HG02623 (cell line): Measurements from ENCODE around the gene CCDC158.
"Not testable (repeated sequence)": the region's sequence is repeated elsewhere in the genome, so short reads cannot be mapped to it uniquely, and the experiment has no call there.

ENCODE experiments used
- ATAC-seq: cut with Tn5 transposase; IDR thresholded peaks from one replicate; pipeline ENCODE4 v1.9.1; 2021; ENCODE audit warnings: moderate library complexity; ENCODE audit not compliant: unreplicated experiment

Gene CCDC158

DNA sequence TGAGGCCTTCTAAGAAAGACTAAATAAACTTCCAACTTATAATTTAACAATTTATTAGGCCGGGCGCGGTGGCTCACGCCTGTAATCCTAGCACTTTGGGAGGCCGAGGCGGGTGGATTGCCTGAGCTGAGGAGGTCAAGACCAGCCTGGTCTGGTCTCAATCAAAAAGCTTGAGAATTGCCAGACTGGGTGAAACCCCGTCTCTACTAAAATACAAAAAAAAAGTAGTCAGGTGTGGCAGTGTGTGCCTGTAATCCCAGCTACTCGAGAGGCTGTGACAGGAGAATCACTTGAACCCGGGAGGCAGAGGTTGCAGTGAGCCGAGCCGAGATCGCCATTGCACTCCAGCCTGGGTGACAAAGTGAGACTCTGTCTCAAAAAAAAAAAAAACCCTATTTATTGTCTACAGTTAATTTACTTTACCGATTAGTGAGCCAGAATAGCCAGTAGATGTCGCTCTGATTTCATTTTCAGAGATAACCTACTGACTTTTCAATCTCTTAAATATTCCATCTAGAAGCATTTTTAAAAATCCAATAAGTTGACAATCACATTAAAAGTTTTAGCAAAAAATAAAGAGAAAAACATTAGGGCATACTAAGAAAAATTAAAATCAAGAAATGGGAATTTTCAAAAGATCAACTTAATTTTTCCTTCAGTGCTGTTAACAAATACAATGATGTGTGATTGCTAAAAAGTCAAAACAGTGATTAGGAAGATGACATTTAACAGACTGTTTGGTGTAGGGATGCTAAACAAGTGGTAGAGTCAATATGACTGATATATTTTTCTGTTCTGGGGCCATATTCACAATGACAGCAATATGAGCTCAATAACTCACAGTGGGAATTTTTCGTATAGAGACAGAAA, 9.8 kb upstream of the CCDC158 start:
- no peak for ATAC-seq

DNA sequence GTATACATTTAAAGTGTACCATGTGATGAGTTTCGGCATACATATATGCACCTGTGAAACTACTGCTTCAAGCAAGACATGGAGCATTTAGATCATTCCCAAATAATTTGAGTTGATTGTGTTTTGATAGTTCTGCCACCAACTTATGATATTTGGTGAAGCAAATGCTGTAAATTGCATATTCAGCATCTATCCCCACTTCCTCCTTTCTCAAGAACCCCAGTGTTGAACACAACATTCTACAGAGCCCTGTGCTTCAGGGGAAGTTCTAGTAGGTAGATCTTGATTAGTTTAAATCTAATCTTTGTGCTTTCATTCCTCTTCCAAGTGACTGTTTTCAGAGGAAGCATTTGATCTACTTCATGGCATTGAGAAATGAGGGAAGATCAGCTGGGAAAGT, 8.7 kb upstream of the CCDC158 start:
- no peak for ATAC-seq

DNA sequence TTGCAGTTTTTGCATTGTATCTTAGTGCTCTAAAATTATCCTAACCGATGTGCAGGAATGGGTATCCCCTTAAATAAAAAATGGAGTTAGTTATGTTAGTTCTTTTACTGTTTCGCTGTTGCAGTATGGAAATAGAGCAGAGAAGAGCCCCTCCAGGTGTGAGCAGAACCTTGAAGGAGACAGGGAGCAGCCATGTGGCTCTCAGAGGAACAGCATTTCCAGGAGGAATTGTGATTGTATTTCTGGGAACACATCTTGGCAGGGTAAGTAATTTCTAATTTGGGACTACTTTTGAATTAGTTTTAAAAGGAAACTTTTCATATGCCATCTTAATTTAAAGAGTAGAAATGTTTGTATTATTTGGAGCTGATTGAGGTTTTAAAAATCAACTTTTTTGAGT, 5.3 kb upstream of the CCDC158 start:
- ATAC-seq = no peak

DNA sequence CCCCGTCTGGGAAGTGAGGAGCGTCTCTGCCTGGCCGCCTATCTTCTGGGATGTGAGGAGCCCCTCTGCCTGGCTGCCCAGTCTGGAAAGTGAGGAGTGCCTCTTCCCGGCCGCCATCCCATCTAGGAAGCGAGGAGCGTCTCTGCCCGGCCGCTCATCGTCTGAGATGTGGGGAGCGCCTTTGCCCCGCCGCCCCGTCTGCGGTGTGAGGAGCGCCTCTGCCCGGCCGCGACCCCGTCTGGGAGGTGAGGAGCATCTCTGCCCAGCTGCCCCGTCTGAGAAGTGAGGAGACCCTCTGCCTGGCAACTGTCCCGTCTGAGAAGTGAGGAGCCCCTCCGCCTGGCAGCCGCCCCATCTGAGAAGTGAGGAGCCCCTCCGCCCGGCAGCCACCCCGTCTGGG, 2.2 kb upstream of the CCDC158 start:
- not testable (repeated sequence) for ATAC-seq

DNA sequence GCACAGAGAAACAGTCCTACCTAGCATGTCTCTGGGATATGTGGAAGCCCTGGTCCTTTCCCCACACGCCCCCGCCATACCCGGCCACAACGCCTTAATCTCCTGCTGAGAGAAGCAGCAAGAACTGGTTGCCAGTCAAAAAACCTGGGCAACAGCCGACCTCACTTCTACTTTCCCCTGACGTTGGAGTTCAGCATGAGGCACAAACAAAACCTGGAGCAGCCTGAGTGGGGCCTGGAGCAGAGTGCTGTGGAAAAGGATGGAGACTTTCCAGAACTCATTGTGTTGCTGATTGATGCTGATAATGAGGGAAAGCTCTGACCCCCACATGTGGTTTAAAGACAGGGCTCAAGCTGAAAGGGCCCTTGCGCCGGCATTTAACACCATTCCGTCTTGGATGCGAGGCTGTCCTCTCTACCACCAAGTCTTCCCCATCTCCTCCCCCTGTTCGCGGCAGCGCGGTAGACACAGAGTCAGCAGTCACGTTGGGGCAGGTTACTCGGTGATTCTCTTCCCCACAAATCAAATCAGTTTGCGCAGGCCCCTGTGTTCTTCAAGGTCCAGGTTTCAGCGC, 666 bp downstream of the CCDC158 start:
- no peak for ATAC-seq

DNA sequence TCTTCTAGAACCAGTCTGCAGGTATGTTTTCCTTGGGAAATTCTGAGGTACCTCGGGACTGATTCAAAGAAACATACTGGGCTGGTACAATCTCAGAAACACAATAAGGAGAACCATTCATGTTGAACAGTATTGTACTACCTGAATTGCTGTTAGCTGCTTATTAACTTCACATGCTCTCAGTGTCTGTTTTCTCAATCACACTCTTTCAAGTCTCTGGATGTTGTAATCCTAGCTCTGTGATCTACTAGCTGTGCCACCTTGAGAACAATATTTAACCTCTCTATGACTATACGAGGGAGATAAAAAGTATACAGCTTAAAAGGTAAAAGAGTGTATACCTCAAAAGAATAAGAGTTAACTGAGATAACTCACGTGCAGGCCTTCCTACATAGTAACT, 10.3 kb downstream of the CCDC158 start:
- no peak for ATAC-seq

DNA sequence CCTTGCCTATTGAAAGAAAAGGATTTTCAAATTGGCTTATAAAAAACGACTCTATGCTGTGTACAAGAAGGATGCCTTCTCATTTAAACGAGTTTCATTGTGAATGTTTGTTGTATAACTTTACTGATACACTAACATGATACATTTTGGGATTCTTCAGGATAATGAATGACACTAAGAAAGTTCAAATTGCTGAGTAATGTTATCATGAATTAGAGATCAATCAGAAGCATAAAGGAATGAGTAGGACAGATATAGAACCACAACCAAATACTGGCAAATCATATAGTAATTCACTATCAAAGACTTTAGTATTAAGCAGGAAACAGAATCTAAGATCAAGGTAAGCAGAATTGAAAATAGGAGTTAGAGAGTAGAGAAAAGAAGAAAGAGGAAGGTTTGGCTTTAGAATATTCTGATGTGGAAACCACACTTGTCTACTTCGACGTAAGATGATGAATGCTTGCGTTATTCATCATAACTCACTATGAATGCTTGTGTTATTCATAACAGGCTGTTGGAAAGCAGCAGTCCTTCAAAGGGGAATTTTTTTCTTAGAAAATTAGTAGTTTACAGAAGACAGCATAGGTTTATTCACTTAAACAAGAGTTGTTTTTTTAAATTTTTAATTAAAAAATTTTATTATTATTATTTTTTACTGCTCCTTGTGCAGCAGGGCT, 13.4 kb downstream of the CCDC158 start:
- no peak for ATAC-seq

DNA sequence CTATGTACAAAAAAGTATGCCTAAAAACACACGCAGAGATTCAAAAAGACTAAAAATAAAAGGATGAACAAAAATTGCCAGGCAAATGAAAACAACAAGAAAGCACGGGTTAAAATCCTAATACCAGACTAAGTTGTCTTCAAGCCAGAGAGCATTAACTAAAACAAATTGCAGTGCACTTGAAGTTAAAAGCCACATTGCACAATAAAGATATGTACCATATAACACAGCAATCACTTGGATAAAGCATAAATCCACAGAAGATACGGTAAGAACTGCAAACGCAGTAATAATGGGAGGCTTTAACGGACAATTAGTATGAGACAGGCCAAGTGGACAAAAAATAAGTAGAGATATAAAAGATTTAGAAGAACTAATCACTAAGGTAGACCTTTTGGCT, 14.9 kb downstream of the CCDC158 start:
- no peak for ATAC-seq

DNA sequence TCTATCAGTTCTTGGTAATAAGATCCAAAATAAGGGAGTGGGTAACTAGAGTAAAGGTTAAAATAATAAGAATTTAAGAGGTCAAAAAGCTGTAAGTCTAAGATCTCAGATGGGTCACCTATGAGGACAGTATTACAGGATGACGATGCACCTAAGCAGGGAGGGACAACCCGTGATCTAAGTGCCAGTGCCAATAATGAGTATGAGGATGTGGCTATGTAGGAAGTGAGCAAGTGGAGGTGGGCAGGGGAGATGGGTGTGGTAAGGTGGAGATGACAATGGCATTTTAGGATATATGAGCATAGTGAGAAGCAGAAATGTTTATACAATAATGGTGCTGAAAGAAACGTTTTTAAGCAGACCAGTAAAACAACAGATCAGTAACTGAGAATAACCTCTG, 19.3 kb downstream of the CCDC158 start:
- no peak for ATAC-seq

DNA sequence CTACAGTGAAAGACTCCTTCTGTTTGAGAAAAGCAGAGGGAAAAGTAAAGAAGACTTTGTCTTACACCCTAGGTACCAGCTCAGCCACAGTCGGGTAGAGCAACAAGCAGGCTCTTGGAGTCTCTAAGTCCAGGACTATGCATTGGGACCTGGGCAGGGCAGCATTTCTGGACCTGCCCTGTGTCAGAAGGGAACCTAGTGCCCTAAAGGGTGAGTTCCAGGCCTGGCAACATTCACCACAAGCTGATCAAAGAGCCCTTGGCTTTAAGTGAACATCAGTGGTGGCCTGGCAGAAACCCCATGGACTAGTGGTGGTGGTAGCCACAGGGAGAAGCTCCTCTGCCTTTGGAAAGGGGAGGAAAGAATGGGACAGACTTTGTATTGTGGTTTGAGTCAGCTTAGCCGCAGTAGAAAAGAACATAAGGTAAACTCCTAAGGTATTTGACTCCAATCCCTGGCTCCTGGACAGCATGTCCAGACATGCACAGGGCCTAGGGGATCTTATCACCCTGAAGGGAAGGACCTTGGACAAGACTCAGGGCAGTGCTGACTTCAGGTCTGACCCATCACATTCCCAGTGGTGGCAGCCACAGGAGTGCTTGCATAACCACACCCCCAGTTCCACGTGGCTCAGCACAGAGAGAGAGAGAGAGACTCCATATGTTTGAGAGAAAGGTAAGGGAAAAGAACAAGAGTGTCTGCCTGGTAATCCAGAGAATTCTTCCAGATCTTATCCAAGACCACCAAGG, 32.6 kb downstream of the CCDC158 start:
- ATAC-seq = no peak

DNA sequence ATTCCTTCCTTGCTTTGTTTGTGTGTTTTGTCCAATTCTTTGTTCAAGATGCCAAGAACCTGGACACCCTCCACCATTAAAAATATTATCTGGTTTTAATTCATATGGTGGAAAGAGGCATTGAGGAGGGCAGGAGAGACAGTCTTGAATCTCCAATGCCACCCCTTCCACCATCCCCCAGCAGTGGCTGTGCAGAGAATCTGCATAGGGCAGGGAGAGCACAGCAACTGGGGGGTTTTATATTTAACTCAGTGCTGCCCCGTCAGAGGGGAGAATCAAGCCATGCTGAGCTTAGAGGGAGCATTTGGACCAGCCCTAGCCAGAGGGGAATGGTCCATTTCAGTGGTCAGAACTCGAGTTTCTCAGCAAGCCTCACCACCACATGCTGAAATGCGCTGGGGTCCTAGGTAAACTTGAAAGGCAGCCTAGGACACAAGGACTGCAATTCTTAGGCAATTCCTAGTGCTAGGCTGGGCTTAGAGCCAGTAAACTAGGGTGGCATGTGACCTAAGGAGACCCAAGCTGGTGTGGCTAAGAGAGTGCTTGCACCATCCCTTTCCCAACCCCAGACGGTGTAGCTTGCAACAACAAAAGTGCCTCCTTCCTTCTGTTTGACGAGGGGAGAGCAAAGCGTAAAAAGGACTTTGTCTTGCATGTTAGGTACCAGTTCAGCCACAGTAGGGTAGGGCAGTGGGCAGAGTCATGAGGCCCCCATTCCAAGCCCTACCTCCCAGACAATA, 34.2 kb downstream of the CCDC158 start:
- ATAC-seq = no peak

DNA sequence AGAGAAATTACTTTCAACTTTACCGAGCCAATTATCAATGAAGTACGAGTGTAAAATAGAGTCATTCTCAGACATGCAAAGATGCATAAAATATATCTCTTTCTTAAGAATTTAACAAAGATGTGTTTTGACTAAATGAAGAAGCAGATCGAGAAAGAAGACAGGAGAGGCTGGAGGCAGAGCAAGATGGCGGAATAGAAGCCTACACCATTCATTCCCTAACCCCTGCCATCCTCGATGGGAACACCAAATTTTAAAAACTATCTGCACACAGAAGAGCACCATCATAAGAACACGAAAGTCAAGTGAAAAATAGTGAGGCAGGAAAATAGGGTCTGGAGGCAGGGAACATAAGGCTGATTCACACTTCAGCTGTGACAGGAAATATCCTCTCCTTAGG, 35.0 kb downstream of the CCDC158 start:
- ATAC-seq = no peak

DNA sequence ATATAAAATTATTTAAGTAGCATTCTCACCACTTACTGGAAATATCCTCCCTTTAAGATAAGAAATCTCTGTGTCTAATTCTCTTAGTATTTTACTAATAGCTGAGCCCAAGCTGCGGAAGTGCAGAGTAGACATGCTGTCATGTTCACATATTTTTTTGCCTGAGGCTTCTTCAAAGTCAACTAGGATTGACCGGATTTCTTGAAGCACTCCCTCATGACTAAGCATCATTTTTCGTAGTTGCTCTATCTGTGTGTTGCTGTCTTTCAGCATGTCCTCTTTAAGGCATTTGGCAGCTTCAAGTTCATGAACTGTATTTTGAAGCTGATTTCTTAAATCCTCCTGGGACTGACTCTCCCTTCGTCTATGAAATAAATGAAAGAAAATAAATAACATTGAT, 36.9 kb downstream of the CCDC158 start:
- no peak for ATAC-seq

DNA sequence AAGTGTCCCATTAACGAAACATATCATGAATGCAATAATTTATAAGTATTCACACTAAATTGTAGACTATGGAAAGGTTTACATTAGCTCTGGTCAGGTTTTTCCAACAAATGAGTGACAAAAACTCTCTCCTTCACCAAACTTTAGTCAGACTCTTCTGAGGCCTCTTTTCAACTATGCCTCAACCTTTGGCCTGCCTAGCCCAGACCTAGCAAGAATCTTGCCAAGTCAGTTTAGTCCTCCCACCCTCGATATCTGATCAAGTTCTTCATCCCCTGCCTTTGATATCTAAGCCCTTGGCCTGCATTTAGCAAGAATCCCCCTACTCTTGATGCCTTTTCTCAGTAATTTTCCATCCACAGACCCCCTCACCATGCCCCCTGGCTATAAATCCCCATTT, 37.9 kb downstream of the CCDC158 start:
- no peak for ATAC-seq

DNA sequence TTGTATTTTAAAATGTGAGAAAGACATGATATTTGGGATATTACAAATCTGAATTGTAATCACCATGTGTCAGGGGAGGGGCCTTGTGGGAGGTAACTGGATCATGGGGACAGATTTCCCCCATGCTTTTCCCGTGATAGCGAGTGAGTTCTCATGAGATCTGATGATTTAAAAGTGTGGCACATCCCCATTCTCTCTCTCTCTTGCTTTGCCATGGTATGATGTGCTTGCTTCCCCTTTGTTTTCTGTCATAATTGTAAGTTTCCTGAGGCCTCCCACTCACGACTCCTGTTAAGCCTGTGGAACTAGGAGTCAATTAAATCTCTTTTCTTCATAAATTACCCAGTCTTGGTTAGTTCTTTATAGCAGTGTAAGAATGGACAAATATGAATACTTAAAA, 39.0 kb downstream of the CCDC158 start:
- no peak for ATAC-seq

DNA sequence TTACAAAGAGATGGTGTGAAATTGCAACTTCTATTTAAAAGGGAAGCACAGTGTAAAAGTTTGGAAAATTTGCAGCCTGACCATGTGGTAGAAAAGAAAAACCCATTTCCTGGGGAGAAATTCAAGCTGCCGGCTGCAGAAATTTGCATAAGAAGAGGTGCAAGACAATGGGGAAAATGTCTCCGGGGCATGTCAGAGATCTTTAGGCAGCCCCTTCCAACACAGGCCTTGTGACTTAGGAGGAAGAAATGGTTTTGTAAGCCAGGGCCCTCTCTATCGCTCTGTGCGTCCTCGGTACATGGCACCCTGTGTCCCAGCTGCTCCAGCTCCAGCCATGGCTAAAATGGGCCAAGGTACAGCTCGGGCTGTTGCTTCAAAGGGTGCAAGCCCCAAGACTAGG, 40.4 kb downstream of the CCDC158 start:
- ATAC-seq = no peak

DNA sequence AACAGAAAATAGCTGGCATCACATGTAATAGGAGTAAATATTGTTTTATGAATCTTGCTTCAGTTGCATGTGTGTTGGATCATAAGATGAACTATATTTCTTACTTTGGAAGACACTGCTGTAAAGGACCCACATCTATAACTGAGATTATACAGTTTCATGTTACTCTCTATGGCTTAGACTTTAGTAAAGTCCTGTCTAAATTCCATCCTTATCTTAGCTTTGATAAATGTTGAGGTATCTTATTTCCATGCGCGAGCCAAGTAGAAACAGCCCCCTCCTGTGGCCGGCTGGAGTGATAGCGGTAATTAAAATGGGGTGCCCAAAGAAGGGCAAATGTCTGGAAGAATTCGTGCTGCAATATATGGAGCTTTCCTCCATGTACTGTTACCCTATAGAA, 43.0 kb downstream of the CCDC158 start:
- ATAC-seq = no peak

DNA sequence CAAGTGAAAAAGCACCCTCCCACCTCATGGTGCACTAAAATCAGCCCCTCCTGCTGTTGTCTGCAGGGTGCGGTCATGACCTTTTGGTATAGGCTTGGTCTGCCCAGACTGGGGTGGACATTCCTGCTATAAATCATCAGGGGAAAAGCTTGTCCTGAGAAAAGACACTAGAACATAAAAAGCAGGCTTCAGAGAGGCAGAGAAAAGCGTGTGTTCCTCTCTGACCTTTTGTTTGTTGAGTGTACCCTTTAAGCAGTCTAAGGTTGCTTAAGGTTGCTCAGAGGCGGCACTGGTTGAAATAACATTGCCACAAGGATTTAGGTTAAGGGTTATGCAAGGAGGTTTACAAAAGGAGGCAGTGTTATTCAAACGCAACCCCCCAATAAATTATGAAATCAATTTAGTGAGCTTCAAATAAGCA, 43.5 kb downstream of the CCDC158 start:
- ATAC-seq = no peak

DNA sequence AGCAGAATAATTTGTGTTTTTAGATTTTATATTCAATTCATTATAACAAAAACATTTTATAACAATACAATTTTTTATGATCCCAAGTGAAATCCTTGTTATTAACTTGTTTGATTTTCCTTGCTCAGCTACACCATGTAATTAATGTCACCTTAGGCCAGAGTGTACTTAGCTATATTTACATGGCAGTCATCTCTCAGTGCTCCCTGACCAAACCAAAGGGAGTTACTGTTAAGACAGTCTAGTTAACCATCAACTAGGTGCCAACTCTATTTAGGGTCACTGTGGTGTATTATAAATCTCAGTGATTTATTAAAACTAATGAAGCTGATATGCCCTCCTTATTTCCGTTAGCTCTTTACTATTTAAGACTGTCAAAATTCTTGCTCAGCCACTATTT, 44.4 kb downstream of the CCDC158 start:
- no peak for ATAC-seq

DNA sequence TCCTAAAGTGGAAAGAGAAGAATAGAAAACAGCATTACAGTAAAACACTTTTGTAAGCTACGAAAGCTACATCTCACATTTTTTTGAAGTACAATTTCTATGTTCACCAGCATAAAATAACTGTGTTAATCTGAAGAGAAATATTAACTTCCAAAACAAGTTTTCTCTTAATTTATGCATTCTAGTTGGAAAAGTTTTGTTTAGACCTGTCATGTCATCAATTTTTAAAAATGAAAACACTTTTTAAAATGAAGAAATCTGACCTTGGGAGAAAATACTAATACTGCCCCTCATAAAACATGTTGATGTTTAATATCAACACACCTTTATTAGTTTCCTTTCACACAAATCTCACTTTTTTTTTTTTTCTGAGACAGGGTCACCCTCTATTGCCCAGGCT, 45.2 kb downstream of the CCDC158 start:
- ATAC-seq = no peak

DNA sequence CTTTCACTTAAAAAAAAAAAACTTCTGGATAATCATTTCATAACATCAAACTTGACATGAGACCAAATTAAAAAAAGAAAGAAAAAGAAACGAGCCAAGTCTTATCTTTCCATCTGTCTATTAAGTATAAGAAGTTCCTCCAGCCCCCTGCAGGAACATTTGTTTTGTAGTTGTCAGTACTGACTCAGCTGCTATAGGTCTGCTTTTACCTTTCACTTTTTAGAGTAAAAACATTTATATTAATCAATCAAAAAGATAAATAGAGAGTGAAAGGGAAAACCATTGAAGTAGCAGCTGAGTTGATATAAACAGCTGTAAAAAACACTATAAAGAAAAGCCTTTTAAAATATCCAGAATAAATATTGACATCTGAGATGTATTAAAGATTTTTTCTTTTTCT, 46.1 kb downstream of the CCDC158 start:
- ATAC-seq = no peak
